ENCODE measurements around the gene ARSG. TPM values are rescaled to one million over a fixed set of nuclear protein-coding genes. Genes with fewer than 3 reads are reported as not detected.
A peak's percentile ranks its signal among the peaks of the same experiment; 100 is the strongest.
"Not testable (repeated sequence)": the region's sequence is repeated elsewhere in the genome, so short reads cannot be mapped to it uniquely, and the experiment has no call there.

ARSG gene
- total RNA-seq, 2 experiments from 2014 or later: 26.1 to 53.0 TPM

- Histone ChIP-seq H3K27ac (ENCODE audit: low read depth, low read length, poor library complexity, severe bottlenecking) (no peak overlapping the region), H3K9me2 (ENCODE audit: insufficient read depth, low read length) (no peaks in the 10 kb centered on the region), H3K4me2 (ENCODE audit: low read length) (no peak overlapping the region), H2AFZ (ENCODE audit: low read length) (no peak overlapping the region), H3K36me3 (ENCODE audit: insufficient read depth, low read length) (peaks cover 16% of the 10 kb centered on the region), H3K4me1 (ENCODE audit: insufficient read depth, low read length, poor library complexity, severe bottlenecking) (peaks cover 15% of the 10 kb centered on the region), H3K4me3 (ENCODE audit: low read depth, low read length, poor library complexity, severe bottlenecking) (no peak overlapping the region), H4K20me1 (ENCODE audit: insufficient read depth, low read length) (no peaks in the 10 kb centered on the region), H3K79me2 (ENCODE audit: insufficient read depth, low read depth, low read length) (no peaks in the 10 kb centered on the region), H3K9me3 (ENCODE audit: low read length) (no peaks in the 10 kb centered on the region)
- ChIA-PET POLR2A (interaction anchor here (1.0 kb wide), 1 partner anchor 39 kb away, joined by 3 read pairs; no protein-coding TSS in a partner anchor), CTCF (ENCODE audit: unreplicated experiment) (interaction anchor here (0.5 kb wide), 1 partner anchor 181 kb away, joined by 3 read pairs; no protein-coding TSS in a partner anchor)
- TF ChIP-seq EZH2phosphoT487 (IDR thresholded peaks at IDR 0.05; ENCODE audit: borderline replicate concordance, low read depth, low read length) (no peak), CTCF (conservative IDR thresholded peaks at IDR 0.05; ENCODE audit: low read length) (no peak)
- intact Hi-C loops (cut with micrococcal nuclease; ENCODE audit: unreplicated experiment): no loop called here
- no TSS peak for BruUV-seq (replicated peaks)
- DNase-seq (ENCODE audit: low spot score): no peak
Observed at GRCh38 chr17:68305142-68305541, 13.8 kb downstream of the ARSG start.

GRCh38 chr17:68306819-68307218, 15.5 kb downstream of the ARSG start:
- peak; percentile 47 for DNase-seq (ENCODE audit: low spot score)
- Histone ChIP-seq H4K20me1 (ENCODE audit: insufficient read depth, low read length) (no peaks in the 10 kb centered on the region), H2AFZ (ENCODE audit: low read length) (no peak overlapping the region), H3K4me1 (ENCODE audit: insufficient read depth, low read length, poor library complexity, severe bottlenecking) (peaks cover 15% of the 10 kb centered on the region), H3K4me3 (ENCODE audit: low read depth, low read length, poor library complexity, severe bottlenecking) (no peak overlapping the region), H3K36me3 (ENCODE audit: insufficient read depth, low read length) (peaks cover 16% of the 10 kb centered on the region), H3K79me2 (ENCODE audit: insufficient read depth, low read depth, low read length) (no peaks in the 10 kb centered on the region), H3K27ac (ENCODE audit: low read depth, low read length, poor library complexity, severe bottlenecking) (peak overlapping the region; percentile 0), H3K9me2 (ENCODE audit: insufficient read depth, low read length) (no peaks in the 10 kb centered on the region), H3K4me2 (ENCODE audit: low read length) (no peak overlapping the region), H3K9me3 (ENCODE audit: low read length) (no peaks in the 10 kb centered on the region)
- CTCF ChIA-PET (ENCODE audit: unreplicated experiment): no interaction called here
- intact Hi-C loops (cut with micrococcal nuclease; ENCODE audit: unreplicated experiment): no loop called here
- BruUV-seq (replicated peaks): no TSS peak
- POLR2A ChIA-PET: interaction anchor here (1.1 kb wide), 1 partner anchor 15 kb away, joined by 3 read pairs; no protein-coding TSS in a partner anchor
- TF ChIP-seq EZH2phosphoT487 (IDR thresholded peaks at IDR 0.05; ENCODE audit: borderline replicate concordance, low read depth, low read length): no peak
- no peak for TF ChIP-seq CTCF (conservative IDR thresholded peaks at IDR 0.05; ENCODE audit: low read length)

- Histone ChIP-seq H3K27ac (ENCODE audit: low read depth, low read length, poor library complexity, severe bottlenecking) (no peak overlapping the region), H3K36me3 (ENCODE audit: insufficient read depth, low read length) (peaks cover 16% of the 10 kb centered on the region), H3K9me3 (ENCODE audit: low read length) (no peaks in the 10 kb centered on the region), H4K20me1 (ENCODE audit: insufficient read depth, low read length) (no peaks in the 10 kb centered on the region), H3K4me1 (ENCODE audit: insufficient read depth, low read length, poor library complexity, severe bottlenecking) (peaks cover 15% of the 10 kb centered on the region), H2AFZ (ENCODE audit: low read length) (no peak overlapping the region), H3K4me2 (ENCODE audit: low read length) (no peak overlapping the region), H3K4me3 (ENCODE audit: low read depth, low read length, poor library complexity, severe bottlenecking) (no peak overlapping the region), H3K79me2 (ENCODE audit: insufficient read depth, low read depth, low read length) (no peaks in the 10 kb centered on the region), H3K9me2 (ENCODE audit: insufficient read depth, low read length) (no peaks in the 10 kb centered on the region)
- ChIA-PET CTCF (ENCODE audit: unreplicated experiment) (no interaction called here), POLR2A (interaction anchor here (1.1 kb wide), 1 partner anchor 39 kb away, joined by 3 read pairs; no protein-coding TSS in a partner anchor)
- BruUV-seq (replicated peaks): no TSS peak
- TF ChIP-seq CTCF (conservative IDR thresholded peaks at IDR 0.05; ENCODE audit: low read length): no peak
- TF ChIP-seq EZH2phosphoT487 (IDR thresholded peaks at IDR 0.05; ENCODE audit: borderline replicate concordance, low read depth, low read length): no peak
- no peak for DNase-seq (ENCODE audit: low spot score)
- intact Hi-C loops (cut with micrococcal nuclease; ENCODE audit: unreplicated experiment): no loop called here
Observed at GRCh38 chr17:68307443-68307842, 16.1 kb downstream of the ARSG start.

- H4K20me1 ChIP-seq (ENCODE audit: insufficient read depth, low read length); H3K79me2 ChIP-seq (ENCODE audit: insufficient read depth, low read depth, low read length); H2AFZ ChIP-seq (ENCODE audit: low read length); H3K4me2 ChIP-seq (ENCODE audit: low read length); H3K9me2 ChIP-seq (ENCODE audit: insufficient read depth, low read length); H3K27ac ChIP-seq (ENCODE audit: low read depth, low read length, poor library complexity, severe bottlenecking); H3K4me3 ChIP-seq (ENCODE audit: low read depth, low read length, poor library complexity, severe bottlenecking); intact Hi-C loops (cut with micrococcal nuclease; ENCODE audit: unreplicated experiment); BruUV-seq (replicated peaks); H3K9me3 ChIP-seq (ENCODE audit: low read length); CTCF ChIA-PET (ENCODE audit: unreplicated experiment); DNase-seq (ENCODE audit: low spot score): not testable (repeated sequence)
- Histone ChIP-seq H3K4me1 (ENCODE audit: insufficient read depth, low read length, poor library complexity, severe bottlenecking) (peaks cover 15% of the 10 kb centered on the region), H3K36me3 (ENCODE audit: insufficient read depth, low read length) (peaks cover 16% of the 10 kb centered on the region)
- POLR2A ChIA-PET: interaction anchor here (0.8 kb wide), 1 partner anchor 31 kb away, joined by 3 read pairs; no protein-coding TSS in a partner anchor
Observed at GRCh38 chr17:68308486-68308885, 17.2 kb downstream of the ARSG start.
